ENCODE results near the gene SLC25A41.

- no peak for TF ChIP-seq CTCF (IDR thresholded peaks at IDR 0.05; ENCODE audit: low read length)
- no peak for TF ChIP-seq EZH2 (IDR thresholded peaks at IDR 0.05; ENCODE audit: borderline replicate concordance, low read length)
These were observed 17.9 kb downstream of the SLC25A41 start for GRCh38 chr19:6415591-6416190.
